GM21526 (cell line): Measurements from ENCODE around the gene CDC42EP5.

Experiments used
- ATAC-seq: cut with Tn5 transposase; IDR thresholded peaks from one replicate; pipeline ENCODE4 v1.9.1; 2021; ENCODE audit warnings: moderate library complexity; ENCODE audit not compliant: unreplicated experiment, low FRiP score

Gene CDC42EP5

GRCh38 chr19:54415208-54415900 is 57.7 kb downstream of the CDC42EP5 start, which contains the start of gene TTYH1:
TSS of gene TTYH1 (plus strand) at chr19:54415464. CDS start at chr19:54415553, 89 bp downstream.
- no peak for ATAC-seq
